Measurements from ENCODE around the gene APOL4.
A peak's percentile ranks its signal among the peaks of the same experiment; 100 is the strongest.

Gene APOL4

GRCh38 chr22:36201630-36202319 lies at the start of gene APOL4:
APOL4 (minus strand) TSS chr22:36201809; CDS start chr22:36201734, 75 bp downstream.
- DNase-seq: peak in 15 of 56 donors; percentile 5 to 69 (median 31)

GRCh38 chr22:36250292-36250960 lies 48.8 kb upstream of the APOL4 start:
- peak in 14 of 56 donors; percentile 12 to 46 (median 26) for DNase-seq

- no peak for DNase-seq
Observed at GRCh38 chr22:36249160-36249559, 47.6 kb upstream of the APOL4 start.

GRCh38 chr22:36247955-36248354 lies 46.3 kb upstream of the APOL4 start:
- no peak for DNase-seq

GRCh38 chr22:36246718-36247117 lies 45.1 kb upstream of the APOL4 start:
- DNase-seq: no peak

- DNase-seq: no peak
Observed at GRCh38 chr22:36245805-36246356, 44.3 kb upstream of the APOL4 start.

GRCh38 chr22:36244522-36245391 lies 43.1 kb upstream of the APOL4 start:
- no peak for DNase-seq

GRCh38 chr22:36243986-36244385 lies 42.4 kb upstream of the APOL4 start:
- no peak for DNase-seq

GRCh38 chr22:36239401-36240171 lies 38.0 kb upstream of the APOL4 start, which contains the start of gene APOL2:
APOL2 (minus strand) TSS chr22:36239527; CDS start chr22:36233162, 6,365 bp downstream.
- peak in 55 of 56 donors; percentile 20 to 91 (median 79) for DNase-seq

- peak in 2 of 56 donors; percentile 33 to 48 for DNase-seq
Observed at GRCh38 chr22:36239150-36239400, 37.5 kb upstream of the APOL4 start.

- DNase-seq: no peak
Observed at GRCh38 chr22:36238373-36239149, 37.0 kb upstream of the APOL4 start.

GRCh38 chr22:36237462-36238372 lies 36.1 kb upstream of the APOL4 start:
- peak in 10 of 56 donors; percentile 10 to 38 (median 23) for DNase-seq

GRCh38 chr22:36236388-36237319 lies 35.0 kb upstream of the APOL4 start:
- no peak for DNase-seq

GRCh38 chr22:36235585-36235984 lies 34.0 kb upstream of the APOL4 start:
- no peak for DNase-seq

GRCh38 chr22:36234919-36235318 lies 33.3 kb upstream of the APOL4 start:
- peak in 1 of 56 donors; percentile 25 for DNase-seq

- DNase-seq: no peak
Observed at GRCh38 chr22:36234213-36234612, 32.6 kb upstream of the APOL4 start.

- DNase-seq: no peak
Observed at GRCh38 chr22:36233796-36234195, 32.2 kb upstream of the APOL4 start.
